B cell (primary cell): ENCODE results near the gene NCAPG2. TPM values are rescaled to one million over a fixed set of nuclear protein-coding genes. Genes with fewer than 3 reads are reported as not detected.

Source experiments
- ATAC-seq: fragments of 200-7000 bp; cut with Tn5 transposase; one replicate; pipeline ENCODE4 v1.10.0; 2021; ENCODE audit warnings: low read depth, mild to moderate bottlenecking, moderate number of reproducible peaks, moderate library complexity
- CTCF ChIA-PET: fragments of 350-600 bp; sonication (Branson Sonifier 250); formaldehyde crosslinking; loops from one replicate; lab custom pipeline; 2021; ENCODE audit warnings: antibody characterized with exemption, inconsistent platforms; lab: Charles Lee
- POLR2A ChIA-PET: fragments of 350-600 bp; sonication (Branson Sonifier 250); formaldehyde crosslinking; loops from one replicate; lab custom pipeline; 2021; ENCODE audit warnings: antibody characterized with exemption; lab: Charles Lee
- DNase-seq: peaks from one replicate; pipeline ENCODE4 v3.0.0; 2013
- H2AFZ ChIP-seq: 2 replicates; pipeline ENCODE4 v1.6.1; 2012; ENCODE audit warnings: mild to moderate bottlenecking, low read depth, low read length; ENCODE audit not compliant: insufficient read depth, poor library complexity, severe bottlenecking
- H3K27ac ChIP-seq, 2 donors: 1 replicate in 1 of 2; 2 replicates in 1 of 2; pipeline ENCODE4 v1.5.1; 2012 to 2013; ENCODE audit warnings: low read length in 2 of 2, mild to moderate bottlenecking in 2 of 2, moderate library complexity in 1 of 2
- H3K27me3 ChIP-seq, 4 experiments: fragments of 200-600 bp in 1 of 4; sonication (generic) in 1 of 4; replicated peaks in 1 of 4; 1 replicate in 2 of 4; 2 replicates in 2 of 4; pipeline versions ENCODE4 v1.6.1 to v1.7.0; 2013 to 2016; ENCODE audit warnings: low read length in 3 of 4, mild to moderate bottlenecking in 2 of 4, mixed read lengths in 1 of 4, moderate library complexity in 1 of 4; ENCODE audit not compliant: insufficient read depth in 4 of 4, control insufficient read depth in 3 of 4; ENCODE audit errors: control extremely low read depth in 1 of 4
- H3K36me3 ChIP-seq, 2 experiments: replicated peaks in 1 of 2; 1 replicate in 1 of 2; 2 replicates in 1 of 2; pipeline versions ENCODE4 v1.6.1 to v1.7.1; 2013; ENCODE audit warnings: low read length in 1 of 2; ENCODE audit not compliant: insufficient read depth in 2 of 2, control insufficient read depth in 1 of 2; ENCODE audit errors: control extremely low read depth in 1 of 2, extremely low read depth in 1 of 2
- H3K4me1 ChIP-seq, 2 donors: fragments of 200-600 bp in 1 of 2; sonication (generic) in 1 of 2; 1 replicate in 1 of 2; 2 replicates in 1 of 2; pipeline versions ENCODE4 v1.5.1 to v1.6.1; 2013 to 2017; ENCODE audit warnings: low read length in 2 of 2; ENCODE audit not compliant: control insufficient read depth in 2 of 2, insufficient read depth in 2 of 2
- H3K4me2 ChIP-seq: replicated peaks from 2 replicates; pipeline ENCODE3; 2012; ENCODE audit warnings: mild to moderate bottlenecking, low read depth, low read length; ENCODE audit not compliant: poor library complexity, severe bottlenecking
- H3K4me3 ChIP-seq, 5 experiments: fragments of 200-600 bp in 1 of 5; sonication (generic) in 1 of 5; 1 replicate in 3 of 5; 2 replicates in 2 of 5; pipeline versions ENCODE4 v1.5.1 to v1.7.0; 2011 to 2016; ENCODE audit warnings: low read length in 4 of 5, mild to moderate bottlenecking in 4 of 5, low read depth in 2 of 5, control low read depth in 1 of 5, moderate library complexity in 1 of 5; ENCODE audit not compliant: insufficient read depth in 1 of 5; ENCODE audit errors: control extremely low read depth in 1 of 5, extremely low read depth in 1 of 5
- H3K79me2 ChIP-seq: fragments of 200-600 bp; sonication (generic); one replicate; pipeline ENCODE4 v1.6.0; 2016; ENCODE audit warnings: low read length; ENCODE audit not compliant: control insufficient read depth, insufficient read depth
- H3K9ac ChIP-seq: fragments of 200-600 bp; sonication (generic); 2 replicates; pipeline ENCODE4 v1.6.1; 2017; ENCODE audit warnings: mild to moderate bottlenecking, low read length, moderate library complexity
- H3K9me3 ChIP-seq, 3 donors: one replicate each; pipeline versions ENCODE4 v1.6.1 to v1.7.1; 2013; ENCODE audit warnings: low read length in 2 of 3; ENCODE audit not compliant: control insufficient read depth in 2 of 3, insufficient read depth in 1 of 3; ENCODE audit errors: control extremely low read depth in 1 of 3
- H4K20me1 ChIP-seq: 2 replicates; pipeline ENCODE4 v1.6.0; 2012; ENCODE audit warnings: mild to moderate bottlenecking, low read length; ENCODE audit not compliant: insufficient read depth, control insufficient read depth, poor library complexity, severe bottlenecking
- H3K27ac Mint-ChIP-seq: one replicate; pipeline ENCODE4 v1.8.0; 2021; ENCODE audit warnings: mixed read lengths
- H3K27me3 Mint-ChIP-seq: one replicate; pipeline ENCODE4 v1.8.0; 2021; ENCODE audit warnings: mixed read lengths
- H3K4me1 Mint-ChIP-seq: one replicate; pipeline ENCODE4 v1.8.0; 2021; ENCODE audit warnings: mixed read lengths
- H3K4me3 Mint-ChIP-seq: one replicate; pipeline ENCODE4 v1.8.0; 2021; ENCODE audit warnings: mixed read lengths
- H3K9me3 Mint-ChIP-seq: one replicate; pipeline ENCODE4 v1.8.0; 2022; ENCODE audit warnings: mixed read lengths; ENCODE audit not compliant: insufficient read depth
- CTCF ChIP-seq: fragments of 200-600 bp; IDR thresholded peaks from one replicate; pipeline ENCODE4 v1.8.0; 2022; ENCODE audit warnings: antibody characterized with exemption, mild to moderate bottlenecking
- EZH2 ChIP-seq: IDR thresholded peaks from 2 replicates; pipeline ENCODE4 v1.6.1; 2012; ENCODE audit warnings: borderline replicate concordance, low read depth, mild to moderate bottlenecking, moderate library complexity, low read length; ENCODE audit not compliant: insufficient read depth, poor library complexity, severe bottlenecking
- WGBS: methylation state at CpG from one replicate; pipeline ENCODE4 v1.1.5; 2013; ENCODE audit warnings: missing lambda C conversion rate; ENCODE audit not compliant: insufficient coverage; 5-methylcytosine and 5-hydroxymethylcytosine counted together
- intact Hi-C: fragments of 100-400 bp; cut with micrococcal nuclease; formaldehyde crosslinking; loops from one replicate; pipeline ENCODE4 v1.10.0; 2022
- polyA plus RNA-seq: library from polyadenylated mRNA; depleted of rRNA; stranded (reverse); fragments of >200 nt; gene quantifications from 2 replicates; pipeline ENCODE4 v1.2.3, GENCODE V29; 2012
- total RNA-seq, 2 donors: library from RNA; stranded (reverse); fragments of 120-200 nt in 1 of 2; gene quantifications; 1 replicate in 1 of 2; 2 replicates in 1 of 2; pipeline versions ENCODE4 v1.2.3 to v1.2.4, GENCODE V29; 2013 to 2022

The NCAPG2 gene
- total and polyA plus RNA-seq, 2 donors (not counting 1 experiment from before 2014, with no cell fraction given), result 2.9 to 9.8 TPM

- intact Hi-C loops, result no loop called here
- Mint-ChIP-seq H3K4me3 (no peak overlapping the region), H3K27ac (no peak overlapping the region), H3K9me3 (no peaks in the 10 kb centered on the region), H3K27me3 (no peaks in the 10 kb centered on the region), H3K4me1 (no peaks in the 10 kb centered on the region)
- ATAC-seq (no peak), DNase-seq (no peak)
- H3K4me1 ChIP-seq, result no peaks in the 10 kb centered on the region
- no peak overlapping the region for H3K27ac ChIP-seq
- no peaks in the 10 kb centered on the region for H3K79me2 ChIP-seq
- H3K27me3 ChIP-seq, result no peaks in the 10 kb centered on the region
- no peaks in the 10 kb centered on the region for H3K9me3 ChIP-seq
- ChIA-PET POLR2A (no interaction called here), CTCF (no interaction called here)
- H3K4me3 ChIP-seq, result no peak overlapping the region
- peaks cover 0 to 11% of the 10 kb centered on the region in 2 experiments for H3K36me3 ChIP-seq
- no peaks in the 10 kb centered on the region for H4K20me1 ChIP-seq
- no peak overlapping the region for H2AFZ ChIP-seq
- H3K4me2 ChIP-seq, result no peak overlapping the region
- TF ChIP-seq EZH2 (no peak), CTCF (no peak)
- no peak overlapping the region for H3K9ac ChIP-seq
These were observed 22.1 kb downstream of the NCAPG2 start for GRCh38 chr7:158682456-158682855.

- H3K9ac ChIP-seq, result no peak overlapping the region
- Mint-ChIP-seq H3K27ac (no peak overlapping the region), H3K27me3 (no peaks in the 10 kb centered on the region), H3K4me3 (no peak overlapping the region), H3K4me1 (no peaks in the 10 kb centered on the region), H3K9me3 (no peaks in the 10 kb centered on the region)
- H3K4me1 ChIP-seq, result no peaks in the 10 kb centered on the region
- no peaks in the 10 kb centered on the region for H3K27me3 ChIP-seq
- no peaks in the 10 kb centered on the region for H3K9me3 ChIP-seq
- no peak for TF ChIP-seq CTCF
- TF ChIP-seq EZH2, result no peak
- ATAC-seq, result no peak
- H3K4me3 ChIP-seq, result no peak overlapping the region
- WGBS, result no CpG with 5 or more reads among the region's 3 CpGs
- CTCF ChIA-PET, result interaction anchor here (1.7 kb wide), 1 partner anchor 296 kb away, joined by 6 read pairs; no protein-coding TSS in a partner anchor
- DNase-seq, result no peak
- intact Hi-C loops, result no loop called here
- H3K4me2 ChIP-seq, result no peak overlapping the region
- no peaks in the 10 kb centered on the region for H3K79me2 ChIP-seq
- no peaks in the 10 kb centered on the region for H4K20me1 ChIP-seq
- H3K36me3 ChIP-seq, result peaks cover 0 to 2% of the 10 kb centered on the region in 2 experiments
- POLR2A ChIA-PET, result no interaction called here
- no peak overlapping the region for H3K27ac ChIP-seq
- no peak overlapping the region for H2AFZ ChIP-seq
These were observed 23.9 kb downstream of the NCAPG2 start for GRCh38 chr7:158680754-158681153.
